Measurements from ENCODE around the gene MRTFB. TPM values are rescaled to one million over a fixed set of nuclear protein-coding genes. Genes with fewer than 3 reads are reported as not detected.

MRTFB gene
- total and polyA plus RNA-seq, 12 donors, result 5.5 to 77.7 (median 44.3) TPM

DNA sequence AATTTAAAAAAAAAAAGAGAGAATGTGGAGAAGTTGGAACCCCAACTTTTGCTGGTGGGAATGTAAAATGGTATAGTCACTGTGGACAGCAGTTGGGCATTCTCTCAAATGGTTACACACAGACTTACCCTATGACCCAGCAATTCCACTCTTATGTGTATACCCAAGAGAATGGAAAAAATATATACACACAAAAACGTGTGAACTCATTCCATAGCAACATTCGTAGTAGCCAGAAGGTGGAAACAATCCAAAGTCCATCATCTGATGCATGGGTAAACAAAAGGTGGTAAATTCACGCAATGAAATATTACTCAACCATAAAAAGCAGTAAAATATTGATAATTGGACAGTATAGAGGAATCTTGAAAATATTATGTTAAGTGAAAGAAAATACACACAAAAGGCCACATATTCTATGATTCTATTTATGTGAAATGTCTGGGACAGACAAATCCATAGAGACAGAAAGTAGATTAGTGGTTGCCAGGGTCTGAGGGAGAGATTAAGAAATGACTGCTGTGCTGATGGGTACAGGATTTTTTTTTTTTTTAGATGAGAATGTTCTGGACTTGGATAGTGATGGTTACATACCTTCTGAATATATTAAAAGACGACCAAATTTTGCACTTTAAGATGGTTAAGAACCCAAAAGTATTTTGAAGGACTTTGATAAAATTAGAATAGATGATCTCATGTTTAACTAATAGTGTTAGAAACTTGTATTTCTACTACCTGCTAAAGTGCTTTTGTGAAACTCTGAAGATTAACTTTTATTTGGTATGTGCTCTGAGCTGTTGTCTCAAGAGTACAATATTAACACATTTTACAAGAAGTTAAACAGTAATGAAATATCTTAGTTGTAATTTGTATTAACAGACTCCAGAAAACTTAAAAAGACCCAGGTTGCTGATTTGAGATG is 60.9 kb downstream of the MRTFB start:
- Histone ChIP-seq H3K9me3 (replicated peaks in 1 of 3) (no peaks in the 10 kb centered on the region), H3K27me3 (no peaks in the 10 kb centered on the region), H3K27ac (peak overlapping the region in 2 of 5 donors; percentile 11 to 64), H3K4me3 (no peak overlapping the region), H3K4me1 (replicated peaks in 1 of 2) (peaks cover 13% of the 10 kb centered on the region in 2 donors), H3K36me3 (replicated peaks in 1 of 2) (no peaks in the 10 kb centered on the region)
- 75 to 83% (median 80%) methylated on average over 4 of the region's 4 CpGs for WGBS, 4 donors
- intact Hi-C loops (cut with DNase I), result no loop called here
- no peak for DNase-seq
- TF ChIP-seq POLR2A (IDR thresholded peaks at IDR 0.05), result no peak
- TF ChIP-seq, protein P1, sequence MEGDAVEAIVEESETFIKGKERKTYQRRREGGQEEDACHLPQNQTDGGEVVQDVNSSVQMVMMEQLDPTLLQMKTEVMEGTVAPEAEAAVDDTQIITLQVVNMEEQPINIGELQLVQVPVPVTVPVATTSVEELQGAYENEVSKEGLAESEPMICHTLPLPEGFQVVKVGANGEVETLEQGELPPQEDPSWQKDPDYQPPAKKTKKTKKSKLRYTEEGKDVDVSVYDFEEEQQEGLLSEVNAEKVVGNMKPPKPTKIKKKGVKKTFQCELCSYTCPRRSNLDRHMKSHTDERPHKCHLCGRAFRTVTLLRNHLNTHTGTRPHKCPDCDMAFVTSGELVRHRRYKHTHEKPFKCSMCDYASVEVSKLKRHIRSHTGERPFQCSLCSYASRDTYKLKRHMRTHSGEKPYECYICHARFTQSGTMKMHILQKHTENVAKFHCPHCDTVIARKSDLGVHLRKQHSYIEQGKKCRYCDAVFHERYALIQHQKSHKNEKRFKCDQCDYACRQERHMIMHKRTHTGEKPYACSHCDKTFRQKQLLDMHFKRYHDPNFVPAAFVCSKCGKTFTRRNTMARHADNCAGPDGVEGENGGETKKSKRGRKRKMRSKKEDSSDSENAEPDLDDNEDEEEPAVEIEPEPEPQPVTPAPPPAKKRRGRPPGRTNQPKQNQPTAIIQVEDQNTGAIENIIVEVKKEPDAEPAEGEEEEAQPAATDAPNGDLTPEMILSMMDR (IDR thresholded peaks at IDR 0.05), result no peak

DNA sequence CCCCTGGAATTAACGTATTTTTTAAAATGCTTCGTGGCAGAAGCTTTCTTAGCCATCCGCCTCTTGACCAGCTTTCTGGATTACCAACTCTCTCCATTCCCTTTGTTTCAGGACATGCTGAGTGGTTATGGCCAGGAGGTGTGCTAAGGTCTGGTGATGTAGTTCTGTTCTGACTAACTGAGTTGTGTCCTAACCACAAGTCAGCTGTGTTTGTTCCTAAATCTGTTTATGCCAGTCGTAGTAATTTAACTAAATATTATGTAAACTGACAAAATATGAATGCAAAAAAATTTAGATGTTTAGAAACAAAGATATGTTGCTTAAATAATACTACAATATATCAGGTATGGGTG is 61.6 kb downstream of the MRTFB start:
- peak overlapping the region in 1 of 4 donors; percentile 30 for H3K4me3 ChIP-seq
- peak overlapping the region in 3 of 5 donors; percentile 11 to 64 (median 54) for H3K27ac ChIP-seq
- H3K27me3 ChIP-seq, result no peaks in the 10 kb centered on the region
- peaks cover 13% of the 10 kb centered on the region in 2 donors for H3K4me1 ChIP-seq (replicated peaks in 1 of 2)
- no peaks in the 10 kb centered on the region for H3K36me3 ChIP-seq (replicated peaks in 1 of 2)
- intact Hi-C loops (cut with DNase I), result no loop called here
- H3K9me3 ChIP-seq (replicated peaks in 1 of 3), result no peaks in the 10 kb centered on the region
- no peak for DNase-seq
- 72 to 80% (median 79%) methylated on average over 4 of the region's 4 CpGs for WGBS, 4 donors
- TF ChIP-seq, protein P1 (IDR thresholded peaks at IDR 0.05), result no peak
- TF ChIP-seq POLR2A (IDR thresholded peaks at IDR 0.05), result no peak

GRCh38 chr16:14133907-14134306 is 62.8 kb downstream of the MRTFB start:
- Histone ChIP-seq H3K27me3 (no peaks in the 10 kb centered on the region), H3K36me3 (replicated peaks in 1 of 2) (no peaks in the 10 kb centered on the region), H3K9me3 (replicated peaks in 1 of 3) (no peaks in the 10 kb centered on the region), H3K4me1 (replicated peaks in 1 of 2) (peaks cover 13% of the 10 kb centered on the region in 2 donors), H3K4me3 (no peak overlapping the region), H3K27ac (peak overlapping the region in 2 of 5 donors; percentile 5 to 64)
- no peak for DNase-seq
- intact Hi-C loops (cut with DNase I), result no loop called here
- TF ChIP-seq, protein P1 (IDR thresholded peaks at IDR 0.05), result no peak
- TF ChIP-seq POLR2A (IDR thresholded peaks at IDR 0.05), result no peak
- 81 to 98% (median 88%) methylated on average over 1 of the region's 1 CpG for WGBS, 4 donors

DNA sequence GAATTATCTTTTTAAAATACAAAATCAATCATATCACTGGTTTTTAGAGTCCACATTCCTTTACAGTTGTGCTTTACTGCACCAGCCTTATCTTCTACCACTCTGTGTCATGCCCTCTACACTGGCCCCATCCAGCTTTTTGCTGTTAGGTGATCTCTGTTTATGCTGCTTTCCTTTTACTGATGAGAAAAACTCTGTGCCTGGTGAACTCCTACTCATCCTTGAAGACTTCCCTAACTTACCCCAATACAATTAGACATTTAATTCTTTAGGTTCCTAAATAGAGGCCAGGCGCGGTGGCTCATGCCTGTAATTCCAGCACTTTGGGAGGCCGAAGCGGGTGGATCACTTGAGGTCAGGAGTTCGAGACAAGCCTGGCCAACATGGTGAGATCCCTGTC is 64.6 kb downstream of the MRTFB start:
- no peaks in the 10 kb centered on the region for H3K36me3 ChIP-seq (replicated peaks in 1 of 2)
- 90 to 98% (median 96%) methylated on average over 5 of the region's 5 CpGs for WGBS, 4 donors

More for the DNA sequence above, 64.6 kb downstream of the MRTFB start:
- no peak for DNase-seq
- Histone ChIP-seq H3K27me3 (no peaks in the 10 kb centered on the region), H3K9me3 (replicated peaks in 1 of 3) (no peaks in the 10 kb centered on the region), H3K4me3 (no peak overlapping the region), H3K4me1 (replicated peaks in 1 of 2) (peaks cover 13% of the 10 kb centered on the region in 2 donors), H3K27ac (no peak overlapping the region)
- intact Hi-C loops (cut with DNase I), result no loop called here
- TF ChIP-seq POLR2A (IDR thresholded peaks at IDR 0.05), result no peak
- TF ChIP-seq, protein P1 (IDR thresholded peaks at IDR 0.05), result no peak
